Bronchial epithelial cell (primary cell): Measurements from ENCODE around the gene GRIK3. TPM values are rescaled to one million over a fixed set of nuclear protein-coding genes. Genes with fewer than 3 reads are reported as not detected.

Experiments
- DNase-seq: peaks from one replicate; pipeline ENCODE4 v3.0.0-alpha.2; 2010; ENCODE audit warnings: low read depth
- FAIRE-seq: peaks from 2 replicates; lab custom pipeline; 2011; peaks lifted over from hg19 to GRCh38; lab: Jason Lieb, UNC
- H3K27me3 ChIP-seq: 2 replicates; pipeline ENCODE4 v1.5.1; 2011; ENCODE audit warnings: low read length; ENCODE audit not compliant: control insufficient read depth, insufficient read depth
- H3K36me3 ChIP-seq: 2 replicates; pipeline ENCODE4 v1.5.1; 2011; ENCODE audit warnings: low read length; ENCODE audit not compliant: control insufficient read depth, insufficient read depth
- H3K4me3 ChIP-seq: 2 replicates; pipeline ENCODE4 v1.5.1; 2011; ENCODE audit warnings: mild to moderate bottlenecking, low read depth, low read length, control low read depth
- CTCF ChIP-seq: IDR thresholded peaks from 2 replicates; pipeline ENCODE4 v1.5.1; 2011; ENCODE audit warnings: mild to moderate bottlenecking, moderate library complexity, low read length, control low read depth, inconsistent platforms; ENCODE audit not compliant: insufficient read depth, severe bottlenecking
- total RNA-seq: library from RNA; depleted of rRNA; stranded (reverse); fragments of >200 nt; gene quantifications from 2 replicates; pipeline ENCODE4 v1.2.1, GENCODE V29; 2014

GRIK3 gene
- total RNA-seq, 1 donor from 2014 or later = under 0.01 TPM

- no peak for TF ChIP-seq CTCF
- no peak overlapping the region for H3K4me3 ChIP-seq
- DNase-seq = no peak
- no peaks in the 10 kb centered on the region for H3K27me3 ChIP-seq
- no peaks in the 10 kb centered on the region for H3K36me3 ChIP-seq
- no peak for FAIRE-seq
These were observed 253.2 kb downstream of the GRIK3 start for GRCh38 chr1:36781098-36781497.

GRCh38 chr1:36778740-36779139, 255.6 kb downstream of the GRIK3 start:
- DNase-seq (no peak), FAIRE-seq (no peak)
- TF ChIP-seq CTCF = no peak
- no peak overlapping the region for H3K4me3 ChIP-seq
- H3K27me3 ChIP-seq = no peaks in the 10 kb centered on the region
- H3K36me3 ChIP-seq = no peaks in the 10 kb centered on the region

- H3K36me3 ChIP-seq = no peaks in the 10 kb centered on the region
- FAIRE-seq = peak; percentile 13
- no peak overlapping the region for H3K4me3 ChIP-seq
- DNase-seq = no peak
- no peaks in the 10 kb centered on the region for H3K27me3 ChIP-seq
- TF ChIP-seq CTCF = no peak
These were observed 257.1 kb downstream of the GRIK3 start for GRCh38 chr1:36776948-36777831.

GRCh38 chr1:36776256-36776655, 258.1 kb downstream of the GRIK3 start:
- Histone ChIP-seq H3K27me3 (no peaks in the 10 kb centered on the region), H3K4me3 (no peak overlapping the region), H3K36me3 (no peaks in the 10 kb centered on the region)
- TF ChIP-seq CTCF = no peak
- DNase-seq (no peak), FAIRE-seq (no peak)

GRCh38 chr1:36775716-36776115, 258.6 kb downstream of the GRIK3 start:
- TF ChIP-seq CTCF = no peak
- no peak for DNase-seq
- H3K4me3 ChIP-seq = no peak overlapping the region
- no peak for FAIRE-seq
- H3K27me3 ChIP-seq = no peaks in the 10 kb centered on the region
- H3K36me3 ChIP-seq = no peaks in the 10 kb centered on the region
